Measurements from ENCODE around the gene TTYH1.
"Not testable (repeated sequence)": the region's sequence is repeated elsewhere in the genome, so short reads cannot be mapped to it uniquely, and the experiment has no call there.

Gene TTYH1

DNA sequence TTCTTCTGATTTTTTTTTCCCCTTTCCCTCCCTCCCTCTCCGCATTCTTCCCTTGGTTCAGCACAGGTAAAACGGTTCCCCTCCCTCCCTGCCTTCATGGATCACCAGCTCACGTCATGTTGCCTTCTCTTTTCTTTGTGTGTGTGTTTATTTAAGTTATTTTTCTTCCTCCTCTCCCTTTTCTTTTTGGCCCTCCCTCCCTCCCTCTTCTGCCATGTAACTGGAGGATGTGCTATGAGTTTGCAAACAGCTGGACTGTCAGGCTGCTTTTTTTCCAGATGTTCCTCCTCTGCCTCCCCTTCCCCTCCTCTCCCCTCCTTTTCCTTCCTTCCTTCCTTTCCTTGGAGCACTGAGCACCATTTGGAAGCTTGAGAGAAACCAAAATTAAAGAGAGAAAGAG is 46.3 kb downstream of the TTYH1 start:
- no peak for DNase-seq

- DNase-seq = peak; percentile 34
Measured at GRCh38 chr19:54462047-54462654, 46.9 kb downstream of the TTYH1 start.

GRCh38 chr19:54462655-54463530 is 47.6 kb downstream of the TTYH1 start:
- peak; percentile 84 for DNase-seq

DNA sequence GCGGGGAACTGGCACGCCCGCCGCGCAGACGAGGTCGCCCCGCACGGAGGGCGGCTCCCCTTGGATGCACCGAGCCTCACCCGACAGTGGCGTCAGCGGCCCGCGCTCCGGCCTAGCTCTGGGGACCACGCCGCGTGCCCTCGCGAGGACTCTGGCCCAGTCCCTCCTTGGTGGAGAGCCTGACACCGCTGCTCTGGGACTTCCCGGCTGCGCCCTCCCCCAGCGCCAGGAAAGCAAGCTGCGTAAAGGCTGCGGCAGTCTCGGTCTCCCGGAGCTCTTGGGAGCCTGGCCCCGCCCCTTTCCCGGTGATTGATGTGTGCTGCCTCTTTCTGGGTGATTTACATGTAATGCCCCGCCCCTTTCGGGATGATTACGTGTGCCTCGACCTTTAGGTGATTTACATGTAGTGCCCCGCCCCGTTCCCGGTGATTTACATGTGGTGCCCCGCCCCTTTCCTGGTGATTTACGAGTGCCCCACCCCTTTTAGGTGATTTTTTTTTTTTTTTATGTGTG is 48.3 kb downstream of the TTYH1 start, which contains the start of gene LENG9:
TSS of gene LENG9 (minus strand) at position 248 of the 513 bp plus-strand sequence. CDS start 252 bp downstream, outside the sequence.
- peak; percentile 99 for DNase-seq

- peak; percentile 97 for DNase-seq
Measured at GRCh38 chr19:54464044-54464629, 48.9 kb downstream of the TTYH1 start.

DNA sequence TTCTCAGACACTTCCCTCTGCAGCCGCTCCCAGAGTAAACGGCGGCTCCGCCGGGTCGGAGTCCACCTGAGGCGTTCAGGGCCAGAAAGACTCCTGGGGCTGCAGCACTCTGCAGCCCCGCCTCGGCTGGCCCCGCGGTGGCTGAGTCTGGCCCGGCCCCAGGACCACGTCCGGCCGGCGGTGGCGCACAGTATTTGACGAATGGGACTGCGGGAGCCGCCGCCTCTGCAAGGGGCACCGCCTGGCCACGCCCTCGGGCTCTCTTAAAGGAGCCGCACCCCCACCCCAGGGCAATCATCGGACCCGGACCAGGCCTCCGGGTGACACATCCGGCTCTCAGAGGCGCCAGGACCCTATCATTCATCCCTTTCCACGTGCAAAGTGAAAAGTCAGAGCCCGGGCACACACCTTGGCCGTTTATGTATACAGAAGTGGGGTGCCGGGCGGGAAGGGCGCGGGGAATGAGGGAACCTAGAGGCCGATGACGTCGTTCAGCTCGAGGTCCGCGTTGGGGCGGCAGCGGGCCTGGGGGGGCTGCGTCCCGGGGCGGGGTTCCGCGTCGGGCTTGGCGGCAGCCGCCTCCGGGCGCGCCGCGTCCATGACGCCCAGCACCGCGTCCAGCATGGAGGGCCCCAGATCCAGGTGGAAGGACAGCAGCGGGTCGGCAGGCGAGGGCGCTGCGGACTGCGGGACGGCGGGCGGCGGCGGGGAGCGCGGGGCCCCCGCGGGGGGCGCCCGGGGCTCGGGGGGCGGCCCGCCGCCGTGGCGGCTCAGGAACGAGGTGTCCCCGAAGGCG is 49.6 kb downstream of the TTYH1 start:
- peak; percentile 98 for DNase-seq

DNA sequence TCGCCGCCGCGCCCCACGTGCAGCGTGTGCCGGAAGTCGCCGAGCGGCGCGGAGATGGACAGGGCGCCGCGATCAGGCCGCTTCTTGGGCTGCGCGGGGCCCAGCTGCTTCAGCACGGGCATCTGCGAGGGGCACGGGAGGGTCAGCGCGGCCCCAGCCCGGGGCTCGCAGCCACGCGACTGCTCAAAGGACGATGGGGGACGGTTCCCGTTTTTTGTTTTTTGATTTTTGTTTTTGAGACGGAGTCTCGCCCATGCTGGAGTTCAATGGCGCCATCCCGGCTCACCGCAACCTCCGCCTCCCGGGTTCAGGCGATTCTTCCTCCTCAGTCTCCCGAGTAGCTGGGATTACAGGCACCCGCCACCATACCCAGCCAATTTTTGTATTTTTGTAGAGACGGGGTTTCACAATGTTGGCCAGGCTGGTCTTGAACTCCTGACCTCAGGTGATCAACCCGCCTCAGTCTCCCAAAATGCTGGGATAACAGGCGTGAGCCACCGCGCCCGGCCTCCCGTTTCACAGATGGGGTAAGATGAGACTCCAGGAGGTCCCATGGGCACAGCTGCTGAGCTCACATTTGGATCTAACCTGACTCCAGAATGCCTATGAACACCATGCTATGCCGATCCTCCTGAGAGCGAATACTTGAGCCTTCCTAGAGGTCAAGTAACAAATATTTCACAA is 50.3 kb downstream of the TTYH1 start:
- DNase-seq = no peak

GRCh38 chr19:54466110-54466480 is 50.8 kb downstream of the TTYH1 start:
- not testable (repeated sequence) for DNase-seq

GRCh38 chr19:54469496-54469934 is 54.3 kb downstream of the TTYH1 start:
- DNase-seq = no peak

GRCh38 chr19:54470276-54470887 is 55.1 kb downstream of the TTYH1 start:
- DNase-seq = no peak

DNA sequence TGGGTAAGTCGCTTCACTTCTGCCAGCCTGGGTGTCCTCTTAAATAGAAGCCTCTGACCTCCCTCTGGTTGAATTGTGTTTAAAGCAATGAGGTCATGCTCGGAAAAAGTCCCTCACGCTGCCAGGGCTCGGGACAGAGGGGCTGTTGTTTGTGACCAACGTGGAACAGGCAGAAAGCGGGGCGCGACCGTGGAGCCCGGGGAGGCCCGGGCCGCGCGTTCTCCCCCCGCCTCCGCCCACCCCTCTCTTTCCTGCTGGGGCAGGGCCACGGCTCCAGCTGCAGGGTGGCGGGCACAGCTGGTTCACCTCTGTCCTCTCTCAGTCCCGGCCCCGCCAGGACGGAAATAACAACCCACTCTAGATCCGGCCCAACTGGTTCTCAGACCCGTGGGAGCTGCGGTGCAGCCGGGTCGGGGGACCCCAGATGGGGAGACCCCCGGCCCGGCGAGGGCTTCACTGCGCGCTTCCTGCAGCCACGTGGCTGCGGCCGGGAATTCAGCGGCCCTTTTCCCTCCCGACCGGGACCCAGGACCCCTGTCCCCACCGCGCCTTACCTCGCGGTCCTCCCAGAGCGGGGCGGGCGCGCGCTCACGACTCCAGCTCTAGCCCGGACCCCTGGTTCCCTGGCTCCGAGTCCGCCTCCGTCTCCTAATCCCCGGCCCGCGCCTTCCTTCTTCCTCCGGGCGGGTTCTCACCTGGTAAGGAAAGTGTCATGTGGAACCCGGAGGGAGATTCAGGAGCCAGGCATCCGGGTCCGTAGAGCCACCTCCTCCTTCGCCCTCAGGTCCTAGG is 55.9 kb downstream of the TTYH1 start:
- DNase-seq = no peak

- peak; percentile 43 for DNase-seq
Measured at GRCh38 chr19:54473071-54473891, 58.0 kb downstream of the TTYH1 start, which contains the start of gene CDC42EP5. CDC42EP5 (minus strand) TSS chr19:54473296; CDS start chr19:54465547, 7,749 bp downstream.

DNA sequence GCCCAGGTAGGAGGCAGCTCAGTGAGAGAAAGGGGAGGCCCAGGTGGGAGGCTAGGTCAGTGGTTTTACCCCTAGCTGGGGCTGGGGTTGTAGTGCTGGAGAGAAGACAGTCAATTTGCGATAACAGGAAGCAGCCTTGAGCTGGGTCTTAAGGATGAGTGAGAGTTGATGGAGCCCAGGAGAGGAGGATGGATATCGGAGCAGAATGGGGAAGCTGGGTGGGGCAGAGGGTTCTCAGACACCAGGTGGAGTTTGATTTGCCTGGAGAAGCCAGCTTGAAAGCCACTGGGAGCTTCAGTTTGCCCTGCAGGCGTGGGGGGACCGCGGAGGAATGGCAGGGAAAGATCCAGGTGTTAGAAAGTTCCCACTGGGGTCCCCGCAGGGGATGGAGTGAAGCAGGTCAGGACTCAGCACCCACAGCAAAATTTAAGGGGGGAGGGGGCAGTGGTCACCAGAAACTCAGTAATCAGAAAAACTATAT is 58.7 kb downstream of the TTYH1 start:
- no peak for DNase-seq

GRCh38 chr19:54475706-54476105 is 60.4 kb downstream of the TTYH1 start:
- DNase-seq = no peak

- DNase-seq = no peak
Measured at GRCh38 chr19:54477650-54478049, 62.4 kb downstream of the TTYH1 start.

GRCh38 chr19:54478677-54479266 is 63.5 kb downstream of the TTYH1 start:
- peak; percentile 78 for DNase-seq

DNA sequence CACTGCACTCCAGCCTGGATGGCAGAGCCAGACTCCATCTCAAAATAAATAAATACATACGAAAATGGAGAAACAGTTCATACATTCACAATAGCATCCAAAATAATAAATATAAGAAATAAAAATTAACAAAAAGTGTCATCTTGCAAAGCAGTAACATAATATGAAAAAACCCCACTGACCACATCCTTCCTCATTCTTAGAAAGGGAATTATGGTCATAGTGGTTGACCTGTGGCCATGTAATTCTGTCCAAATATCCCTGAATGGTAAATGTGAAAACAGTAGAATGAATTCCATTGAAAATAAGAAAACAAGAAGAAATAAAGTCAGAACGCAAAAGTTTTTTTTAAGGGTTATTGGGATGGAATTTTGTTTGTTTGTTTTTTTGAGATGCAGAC is 64.8 kb downstream of the TTYH1 start:
- DNase-seq = peak; percentile 64

DNA sequence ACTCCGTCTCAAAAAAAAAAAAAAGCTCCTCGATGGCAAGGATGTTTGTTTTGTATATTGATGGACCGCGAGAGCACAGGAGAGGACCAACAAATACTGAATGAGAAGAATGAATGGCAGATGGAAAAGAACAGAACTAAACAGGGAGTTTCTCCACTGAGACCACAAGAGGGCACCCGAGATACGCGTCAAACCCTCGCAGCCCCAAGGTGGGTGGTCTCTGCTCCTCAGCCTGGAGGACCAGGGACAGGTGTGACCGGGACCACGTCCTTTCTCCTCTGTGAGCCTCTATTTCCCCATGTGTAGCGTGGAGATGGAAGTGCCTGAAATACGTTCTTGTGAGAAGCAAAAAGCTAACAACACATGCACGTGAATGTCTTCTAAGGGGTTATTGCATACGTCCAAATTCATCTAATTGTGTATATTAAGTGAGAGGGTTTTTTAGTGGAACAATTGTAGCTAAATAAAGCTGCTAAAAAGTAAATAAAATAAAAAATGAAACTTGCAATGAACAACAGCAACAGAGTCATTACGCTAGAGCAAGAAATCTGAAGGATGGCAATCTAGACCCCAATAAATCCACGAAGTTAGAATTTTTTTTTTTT is 66.2 kb downstream of the TTYH1 start:
- peak; percentile 72 for DNase-seq

DNA sequence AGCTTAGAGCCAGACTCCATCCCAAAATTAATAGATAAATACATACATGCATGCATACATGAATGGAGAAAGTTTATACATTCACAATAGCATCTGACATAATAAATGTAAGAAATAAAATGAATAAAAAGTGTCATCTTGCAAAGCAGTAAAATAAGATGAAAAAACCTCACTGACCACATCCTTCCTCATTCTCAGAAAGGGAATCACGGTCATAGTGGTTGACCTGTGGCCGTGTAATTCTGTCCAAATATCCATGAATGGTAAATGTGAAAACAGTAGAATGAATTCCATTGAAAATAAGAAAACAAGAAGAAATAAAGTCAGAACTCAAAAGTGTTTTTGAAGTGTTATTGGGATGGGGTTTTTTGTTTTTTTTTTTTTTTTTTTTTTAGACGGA is 67.6 kb downstream of the TTYH1 start:
- peak; percentile 70 for DNase-seq

All from hematopoietic multipotent progenitor cell treated with erythropoietin and hydrocortisone succinate and interleukin-3 and kit ligand, for 4 days (in vitro differentiated cells).